ENCODE measurements around the gene ZBTB21.
A peak's percentile ranks its signal among the peaks of the same experiment; 100 is the strongest.
"Not testable (repeated sequence)": the region's sequence is repeated elsewhere in the genome, so short reads cannot be mapped to it uniquely, and the experiment has no call there.

Gene ZBTB21

DNA sequence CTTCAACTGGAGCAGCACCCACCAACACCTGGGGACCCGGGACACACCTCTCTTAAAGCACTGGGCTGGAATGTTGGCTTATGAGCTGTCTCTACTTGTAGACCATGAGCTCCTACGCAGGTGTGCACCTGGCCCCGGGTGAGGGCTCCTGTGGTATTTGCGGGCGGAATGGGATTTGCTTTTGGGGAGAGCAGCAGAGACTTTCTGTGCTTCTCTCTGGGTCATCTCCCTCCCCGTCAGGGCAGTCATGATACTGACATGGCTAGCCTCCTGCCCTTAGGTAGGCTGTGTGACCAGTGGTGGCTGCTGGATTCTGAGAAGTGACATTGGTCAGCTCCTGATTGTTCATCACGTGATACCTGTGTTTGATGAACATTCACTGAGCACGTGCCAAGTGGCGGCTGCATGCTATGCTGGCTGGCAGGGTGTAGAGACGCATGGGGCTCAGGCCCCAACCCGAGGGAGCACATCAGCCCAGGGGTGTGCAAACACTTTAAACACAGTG lies 9.0 kb upstream of the ZBTB21 start:
- no peak for DNase-seq (ENCODE audit: low read depth in 3 of 3)

GRCh38 chr21:42017022-42017421 lies 6.9 kb upstream of the ZBTB21 start:
- no peak for DNase-seq (ENCODE audit: low read depth in 3 of 3)

- DNase-seq (ENCODE audit: low read depth in 3 of 3) = no peak
Observed at GRCh38 chr21:42016364-42016985, 6.3 kb upstream of the ZBTB21 start.

DNA sequence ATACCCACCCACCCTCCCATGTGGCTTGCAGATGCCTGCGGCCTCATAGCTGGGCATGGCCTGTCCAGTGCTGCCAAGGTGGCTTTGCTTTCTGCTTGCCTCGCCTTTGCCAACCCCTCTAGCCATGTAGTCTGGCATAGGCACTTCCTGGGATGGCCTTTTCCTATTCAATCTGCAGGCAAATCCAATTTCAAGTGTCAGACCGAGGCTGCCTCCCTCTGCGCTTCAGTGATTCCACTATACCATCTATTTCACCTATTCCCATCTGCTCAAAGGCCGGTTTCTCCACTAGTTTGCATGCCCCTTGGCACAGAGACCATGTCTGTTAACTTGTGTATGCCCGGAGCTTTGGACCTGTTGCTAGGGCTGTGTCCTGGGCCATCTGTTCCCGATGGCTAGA lies 3.8 kb upstream of the ZBTB21 start:
- DNase-seq (ENCODE audit: low read depth in 3 of 3) = no peak

- DNase-seq (ENCODE audit: low read depth in 3 of 3) = no peak
Observed at GRCh38 chr21:42013376-42013775, 3.2 kb upstream of the ZBTB21 start.

DNA sequence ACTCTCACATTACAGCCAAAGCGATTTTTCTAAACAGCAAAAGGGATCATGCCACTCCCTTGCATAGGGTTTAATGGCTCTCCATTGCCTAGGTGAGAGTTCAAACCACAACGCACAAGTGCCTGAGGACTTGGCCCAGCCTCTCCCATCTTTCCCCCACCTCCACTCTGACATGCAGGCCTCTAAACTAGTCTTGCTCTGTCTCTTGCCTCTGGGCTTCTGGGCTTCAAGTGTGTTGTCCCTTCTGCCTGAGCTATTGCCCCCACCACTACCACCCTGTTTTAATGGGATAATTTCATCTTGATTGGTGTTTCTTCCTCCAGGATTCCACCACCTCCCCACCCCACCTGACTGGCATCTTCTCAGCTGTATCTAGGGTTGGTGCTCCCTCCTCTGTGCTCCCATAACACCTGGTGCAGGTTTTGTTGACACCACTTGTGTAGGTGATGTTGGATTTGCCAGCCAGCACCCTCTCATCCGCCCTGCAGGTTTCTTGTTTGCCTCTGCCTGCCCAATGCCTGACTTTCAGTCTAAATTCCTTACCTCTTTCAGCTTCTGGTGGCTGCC lies 2.7 kb upstream of the ZBTB21 start:
- no peak for DNase-seq (ENCODE audit: low read depth in 3 of 3)

DNA sequence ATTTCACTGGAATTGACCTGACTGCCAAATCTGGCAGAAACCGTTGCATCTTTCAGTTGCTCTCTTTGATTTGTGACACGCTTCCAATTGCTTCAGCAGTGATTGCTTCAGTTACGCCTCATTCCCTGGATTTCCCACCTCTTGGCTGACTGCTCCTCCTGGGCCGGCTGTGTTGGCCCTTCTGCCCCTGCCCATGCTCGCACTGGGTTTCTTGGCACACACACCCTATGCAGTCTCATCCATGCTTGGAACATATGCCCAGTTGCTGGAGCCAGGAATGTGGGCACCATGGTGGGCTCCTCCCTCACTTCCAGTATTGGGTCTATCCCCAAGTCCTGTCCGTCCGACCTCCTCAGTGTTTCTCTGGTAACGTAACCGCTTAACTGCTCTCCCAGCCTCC lies 2.2 kb upstream of the ZBTB21 start:
- DNase-seq (ENCODE audit: low read depth in 3 of 3) = no peak

DNA sequence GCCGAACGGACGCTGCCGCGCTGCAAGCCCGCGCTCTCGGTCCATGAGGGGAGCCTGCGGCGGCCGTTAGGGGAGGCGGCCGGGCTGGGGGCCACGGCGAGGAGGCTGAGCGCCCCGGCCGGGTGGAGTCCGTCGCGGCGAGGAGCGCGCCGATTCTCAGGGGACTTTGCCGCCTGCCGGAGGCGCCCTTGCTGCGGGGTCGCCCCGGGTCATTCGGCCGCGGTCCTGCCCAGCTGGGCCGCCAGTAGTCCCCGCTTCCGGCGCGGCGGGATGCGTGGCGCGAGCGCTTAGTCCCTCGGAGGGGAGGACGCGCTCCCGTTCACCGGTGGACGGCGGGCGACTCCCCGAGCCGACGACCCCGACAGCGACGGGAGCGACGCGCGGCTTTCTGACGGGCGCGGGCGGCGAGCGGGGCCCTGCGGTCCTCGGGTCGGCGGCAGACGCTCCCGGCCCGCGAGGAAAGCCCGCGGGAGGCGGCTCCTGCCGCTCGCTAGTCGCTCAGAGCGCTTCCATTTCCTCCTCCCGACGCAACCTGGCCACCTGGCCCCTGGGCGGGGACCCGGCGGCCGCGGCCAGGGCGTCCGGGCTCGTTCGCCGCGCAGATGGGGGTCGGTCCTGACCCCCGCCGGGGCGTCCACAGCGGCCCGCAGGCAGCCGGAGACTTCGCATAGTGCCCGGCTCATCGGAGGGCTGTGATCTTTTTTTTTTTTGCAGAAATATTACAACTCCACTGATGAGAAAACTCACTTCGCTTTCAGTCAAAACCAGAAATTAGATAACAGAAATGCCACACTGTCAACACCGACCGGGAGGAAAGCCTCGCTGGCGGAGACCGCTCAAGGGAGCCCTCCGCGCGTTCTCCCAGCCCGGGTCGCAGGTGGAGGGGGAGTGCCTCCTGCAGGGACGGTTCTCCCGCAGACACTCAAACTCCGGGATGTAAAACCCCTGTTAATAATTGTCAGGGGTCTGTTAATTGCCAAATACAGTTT lies 641 bp upstream of the ZBTB21 start:
- no peak for DNase-seq (ENCODE audit: low read depth in 3 of 3)

DNA sequence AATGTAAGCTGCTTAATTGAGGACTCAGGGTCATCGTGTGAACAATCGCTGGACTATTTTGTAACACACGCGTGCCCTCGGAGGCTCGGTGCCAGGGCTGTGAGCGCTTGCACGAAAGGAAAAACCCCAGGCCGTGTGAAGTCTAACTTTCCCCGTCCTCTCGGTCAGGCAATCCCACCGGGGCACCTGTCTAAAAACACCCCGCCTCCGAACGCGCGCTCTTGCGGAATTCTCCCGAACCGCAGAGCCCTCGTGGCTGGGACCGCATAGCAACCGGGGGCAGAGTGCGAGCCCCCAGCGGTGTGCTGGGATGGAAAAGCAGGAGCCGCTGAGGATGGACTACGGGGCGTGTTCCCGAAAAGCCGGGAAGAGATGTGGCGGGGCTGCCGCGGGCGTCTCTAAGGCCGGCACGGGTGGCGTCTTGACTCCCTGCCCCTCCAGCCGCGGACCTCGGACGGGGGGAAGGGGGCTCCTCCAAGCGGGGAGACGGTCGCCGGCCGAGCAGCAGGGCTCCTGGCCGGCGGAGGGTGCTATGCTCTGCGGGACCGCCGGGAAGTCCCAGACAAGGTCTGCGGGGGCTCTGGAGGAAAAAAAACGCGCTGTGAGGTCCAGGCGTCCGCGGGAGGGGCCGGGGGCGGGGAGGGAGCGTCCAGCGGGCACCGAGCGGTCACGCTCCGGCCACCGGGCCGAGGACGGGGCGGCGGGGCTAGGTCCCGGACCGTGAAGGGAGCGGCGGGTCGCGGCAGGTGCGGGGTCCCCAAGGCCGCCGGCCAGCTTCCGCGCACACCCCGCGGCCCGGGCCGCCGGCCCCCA lies 936 bp downstream of the ZBTB21 start:
- peak; percentile 50 to 52 (median 51) for DNase-seq (ENCODE audit: low read depth in 3 of 3)

- no peak for DNase-seq (ENCODE audit: low read depth in 3 of 3)
Observed at GRCh38 chr21:42007356-42007940, 2.7 kb downstream of the ZBTB21 start.

DNA sequence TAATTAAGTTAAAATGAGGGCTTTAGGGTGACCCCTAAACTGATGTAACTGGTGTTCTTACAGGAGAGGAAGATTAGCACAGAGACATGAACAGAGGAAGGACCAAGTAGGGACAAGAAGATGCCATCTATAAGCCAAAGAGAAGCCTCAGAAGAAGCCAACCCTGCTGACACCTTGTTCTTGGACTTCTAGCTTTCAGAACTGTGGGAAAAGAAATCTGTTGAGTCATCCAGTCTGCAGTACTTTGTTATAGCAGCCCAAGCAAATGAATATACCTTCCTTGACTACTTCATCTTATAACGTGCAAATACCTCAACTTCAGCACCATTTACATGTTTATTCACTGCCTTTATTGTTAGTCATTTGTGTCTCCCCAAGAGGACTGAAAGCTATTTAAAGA lies 3.4 kb downstream of the ZBTB21 start:
- no peak for DNase-seq (ENCODE audit: low read depth in 3 of 3)

GRCh38 chr21:42004406-42005199 lies 5.6 kb downstream of the ZBTB21 start:
- DNase-seq (ENCODE audit: low read depth in 3 of 3) = no peak

GRCh38 chr21:42003051-42003461 lies 7.1 kb downstream of the ZBTB21 start:
- no peak for DNase-seq (ENCODE audit: low read depth in 3 of 3)

DNA sequence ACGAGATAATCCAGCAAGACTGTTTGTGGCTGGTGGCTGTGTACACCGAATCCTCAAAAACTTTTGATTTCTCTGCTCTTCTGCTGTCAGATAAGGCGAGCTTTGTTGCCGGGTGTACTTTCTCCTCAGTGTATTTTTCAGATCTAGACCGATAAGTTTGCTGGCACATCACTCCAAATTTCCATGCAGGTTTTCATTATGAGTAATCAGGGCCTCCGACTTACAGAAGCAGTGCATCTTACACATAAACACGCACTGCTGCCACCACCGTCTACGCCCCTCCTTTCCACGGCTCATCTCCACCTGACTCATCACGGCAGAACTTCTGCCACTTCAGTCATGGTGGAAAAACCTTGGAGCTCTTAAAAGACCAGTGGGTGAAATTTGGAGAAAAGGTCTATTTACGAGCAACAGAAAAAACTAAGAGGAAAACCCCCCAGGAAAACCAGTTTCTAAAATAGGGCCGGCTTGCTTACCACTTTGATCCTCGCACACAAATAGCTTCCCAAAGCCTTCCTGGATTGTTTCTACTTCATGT lies 7.7 kb downstream of the ZBTB21 start:
- peak; percentile 39 to 66 (median 60) for DNase-seq (ENCODE audit: low read depth in 3 of 3)

GRCh38 chr21:42001781-42002180 lies 8.4 kb downstream of the ZBTB21 start:
- no peak for DNase-seq (ENCODE audit: low read depth in 3 of 3)

DNA sequence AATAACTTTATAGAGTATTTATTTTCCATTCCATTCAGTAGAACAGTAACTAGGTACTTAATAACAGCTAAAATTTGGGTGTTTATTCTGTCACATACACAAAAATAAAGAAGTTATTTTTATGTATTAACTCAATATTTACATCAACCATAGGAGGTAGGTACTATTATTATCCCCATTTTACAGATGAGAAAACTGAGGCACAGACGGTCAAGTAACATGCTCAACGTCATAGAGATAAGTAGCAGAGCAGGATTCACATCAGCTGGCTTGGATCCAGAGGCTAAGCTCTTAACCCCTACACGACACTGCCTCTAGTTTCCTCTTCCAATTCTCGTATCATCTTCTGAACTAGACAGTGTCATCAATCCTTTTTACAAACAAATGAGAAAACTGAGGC lies 9.3 kb downstream of the ZBTB21 start:
- no peak for DNase-seq (ENCODE audit: low read depth in 3 of 3)

DNA sequence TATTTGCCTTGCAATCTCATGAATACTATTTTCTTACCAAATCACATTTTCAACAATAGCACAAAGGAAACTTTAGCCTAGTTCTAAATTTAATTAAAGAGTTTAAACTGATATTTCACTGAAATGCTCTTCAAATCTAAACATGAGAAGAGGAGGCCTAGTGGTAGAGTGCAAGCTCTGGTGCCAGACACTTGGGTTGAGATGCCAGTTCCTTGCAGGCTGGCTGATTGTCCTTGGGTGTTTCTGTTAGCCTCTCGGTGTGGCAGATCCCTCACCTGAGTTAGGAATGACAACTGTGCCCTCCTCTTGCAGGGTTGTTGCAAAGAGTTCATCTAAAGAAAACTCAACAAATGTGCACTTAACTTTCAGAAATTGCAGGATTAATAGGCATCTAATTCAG lies 12.5 kb downstream of the ZBTB21 start:
- DNase-seq (ENCODE audit: low read depth in 3 of 3) = no peak

DNA sequence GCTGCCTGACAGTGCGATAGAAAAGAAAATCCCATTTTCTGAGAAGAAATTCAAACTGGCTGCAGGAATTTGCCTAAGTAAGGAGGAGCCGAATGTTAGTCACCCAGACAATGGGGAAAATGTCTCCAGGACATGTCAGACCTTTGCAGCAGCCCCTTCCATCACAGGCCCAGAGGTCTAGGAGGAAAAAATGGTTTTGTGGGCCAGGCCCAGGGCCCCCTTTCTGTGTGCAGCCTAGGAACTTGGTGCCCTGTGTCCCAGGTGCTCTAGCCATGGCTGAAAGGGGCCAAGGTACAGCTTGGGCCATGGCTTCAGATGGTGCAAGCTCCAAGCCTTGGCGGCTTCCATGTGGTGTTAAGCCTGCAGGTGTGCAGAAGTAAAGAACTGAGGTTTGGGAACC lies 14.6 kb downstream of the ZBTB21 start:
- DNase-seq (ENCODE audit: low read depth in 3 of 3) = no peak

DNA sequence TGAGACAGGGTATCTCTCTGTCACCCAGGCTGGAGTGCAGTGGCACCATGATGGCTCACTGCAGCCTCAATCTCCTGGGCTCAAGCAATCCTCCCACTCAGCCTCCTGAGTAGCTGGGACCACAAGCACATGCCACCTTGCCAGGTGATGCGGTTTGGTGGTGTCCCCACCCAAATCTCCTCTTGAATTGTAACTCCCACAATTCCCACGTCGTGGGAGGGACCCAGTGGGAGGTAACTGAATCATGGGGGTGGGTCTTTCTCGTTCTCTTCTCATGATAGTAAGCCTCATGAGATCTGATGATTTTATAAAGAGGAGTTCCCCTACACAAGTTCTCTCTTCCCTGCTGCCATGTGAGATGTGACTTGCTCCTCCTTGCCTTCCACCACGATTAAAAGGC lies 15.5 kb downstream of the ZBTB21 start:
- not testable (repeated sequence) for DNase-seq (ENCODE audit: low read depth in 3 of 3)

GRCh38 chr21:41993744-41994143 lies 16.4 kb downstream of the ZBTB21 start:
- no peak for DNase-seq (ENCODE audit: low read depth in 3 of 3)

All from stimulated activated CD4-positive, alpha-beta T cell treated with anti-CD3 and anti-CD28 coated beads, TNF-alpha, amount 100 ng/mL, for 4 hours (primary cell).